Rectal smooth muscle tissue (tissue), 1 donor: Measurements from ENCODE around the gene LRMDA.

Experiments
- H3K27ac ChIP-seq: one replicate; pipeline ENCODE4 v1.7.0; 2013; ENCODE audit warnings: low read depth, low read length, inconsistent platforms
- H3K27me3 ChIP-seq: one replicate; pipeline ENCODE4 v1.7.0; 2013; ENCODE audit warnings: low read length; ENCODE audit not compliant: control insufficient read depth, insufficient read depth
- H3K36me3 ChIP-seq: one replicate; pipeline ENCODE4 v1.7.0; 2013; ENCODE audit warnings: low read length; ENCODE audit not compliant: control insufficient read depth, insufficient read depth
- H3K4me1 ChIP-seq: one replicate; pipeline ENCODE4 v1.7.0; 2013; ENCODE audit warnings: low read length; ENCODE audit not compliant: control insufficient read depth, insufficient read depth
- H3K4me3 ChIP-seq: one replicate; pipeline ENCODE4 v1.7.0; 2013; ENCODE audit warnings: low read length
- H3K9ac ChIP-seq: one replicate; pipeline ENCODE4 v1.7.0; 2013; ENCODE audit warnings: low read length

Gene LRMDA

GRCh38 chr10:75716506-75716905 lies 285.1 kb downstream of the LRMDA start:
- Histone ChIP-seq H3K27me3 (no peaks in the 10 kb centered on the region), H3K4me3 (no peak overlapping the region), H3K4me1 (no peaks in the 10 kb centered on the region), H3K27ac (no peak overlapping the region), H3K9ac (no peak overlapping the region), H3K36me3 (no peaks in the 10 kb centered on the region)

DNA sequence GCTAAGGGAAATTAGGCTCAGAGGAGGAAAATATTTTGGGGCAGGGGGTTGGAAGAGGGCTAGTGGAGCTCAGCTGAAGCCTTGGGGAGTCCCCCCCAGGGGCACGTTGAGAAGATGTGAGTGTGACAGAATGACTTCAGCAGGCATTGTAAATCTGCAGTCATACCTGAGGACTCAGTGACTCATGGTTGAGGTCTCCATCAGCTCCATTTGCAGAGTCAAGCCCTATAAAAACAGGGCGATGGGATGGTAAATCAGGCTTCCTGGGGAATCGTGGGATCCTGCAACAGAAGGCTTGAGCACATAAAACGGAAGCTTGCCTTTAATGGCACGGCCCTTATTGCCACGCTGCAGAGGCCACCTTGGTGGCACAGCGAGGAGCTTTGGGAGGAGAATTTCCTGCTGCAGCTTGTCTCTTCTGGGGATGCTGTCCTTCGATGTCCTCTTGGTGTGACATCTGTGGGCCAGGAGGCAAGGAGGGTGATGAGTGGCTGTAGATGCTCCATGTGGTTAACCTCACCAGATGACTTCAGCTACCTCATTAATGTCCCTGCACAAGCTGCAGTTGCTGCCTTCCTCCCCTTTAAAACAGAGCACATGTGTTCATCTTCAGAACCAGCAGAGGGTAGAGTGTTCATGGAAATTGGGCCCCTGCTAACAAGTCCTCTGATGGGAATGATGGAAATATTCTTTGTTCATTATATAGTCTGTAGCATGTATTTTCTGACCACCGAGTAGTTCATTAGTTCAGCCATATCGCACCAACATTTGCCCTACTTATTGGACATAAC lies 285.9 kb downstream of the LRMDA start:
- no peak overlapping the region for H3K4me3 ChIP-seq

GRCh38 chr10:75718991-75719390 lies 287.6 kb downstream of the LRMDA start:
- H3K4me1 ChIP-seq, result no peaks in the 10 kb centered on the region
- no peaks in the 10 kb centered on the region for H3K27me3 ChIP-seq
- H3K9ac ChIP-seq, result no peak overlapping the region
- no peak overlapping the region for H3K27ac ChIP-seq
- no peak overlapping the region for H3K4me3 ChIP-seq
- H3K36me3 ChIP-seq, result no peaks in the 10 kb centered on the region

More for the DNA sequence above, 285.9 kb downstream of the LRMDA start:
- no peak overlapping the region for H3K9ac ChIP-seq
- no peaks in the 10 kb centered on the region for H3K27me3 ChIP-seq
- H3K36me3 ChIP-seq, result no peaks in the 10 kb centered on the region
- H3K4me1 ChIP-seq, result no peaks in the 10 kb centered on the region
- H3K27ac ChIP-seq, result no peak overlapping the region

GRCh38 chr10:75720157-75720556 lies 288.7 kb downstream of the LRMDA start:
- no peaks in the 10 kb centered on the region for H3K27me3 ChIP-seq
- H3K4me1 ChIP-seq, result no peaks in the 10 kb centered on the region
- no peak overlapping the region for H3K4me3 ChIP-seq
- H3K36me3 ChIP-seq, result no peaks in the 10 kb centered on the region
- H3K27ac ChIP-seq, result no peak overlapping the region
- H3K9ac ChIP-seq, result no peak overlapping the region

DNA sequence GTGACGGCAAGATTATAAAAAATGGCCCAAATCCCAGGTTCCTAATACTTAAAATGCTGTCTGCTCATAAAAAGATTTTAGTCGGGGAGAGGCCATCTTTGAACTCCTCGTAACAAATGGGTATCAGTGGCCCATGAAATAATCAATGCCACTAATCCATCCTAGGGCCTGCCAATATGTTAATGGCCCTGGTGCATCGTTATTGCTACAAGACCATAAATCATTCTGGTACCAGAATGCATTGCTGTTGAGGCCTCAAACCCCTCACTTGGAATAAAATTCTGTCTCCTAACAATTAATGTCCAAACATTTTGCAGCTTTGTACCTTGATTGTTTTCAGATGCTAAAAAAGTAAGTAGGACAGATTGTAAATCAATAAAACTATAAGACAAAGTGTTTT lies 290.6 kb downstream of the LRMDA start:
- H3K4me1 ChIP-seq, result no peaks in the 10 kb centered on the region
- H3K27ac ChIP-seq, result no peak overlapping the region
- H3K9ac ChIP-seq, result no peak overlapping the region
- no peak overlapping the region for H3K4me3 ChIP-seq
- H3K27me3 ChIP-seq, result no peaks in the 10 kb centered on the region
- H3K36me3 ChIP-seq, result no peaks in the 10 kb centered on the region

GRCh38 chr10:75722609-75723008 lies 291.2 kb downstream of the LRMDA start:
- Histone ChIP-seq H3K36me3 (no peaks in the 10 kb centered on the region), H3K27ac (no peak overlapping the region), H3K4me3 (no peak overlapping the region), H3K9ac (no peak overlapping the region), H3K27me3 (no peaks in the 10 kb centered on the region), H3K4me1 (no peaks in the 10 kb centered on the region)

DNA sequence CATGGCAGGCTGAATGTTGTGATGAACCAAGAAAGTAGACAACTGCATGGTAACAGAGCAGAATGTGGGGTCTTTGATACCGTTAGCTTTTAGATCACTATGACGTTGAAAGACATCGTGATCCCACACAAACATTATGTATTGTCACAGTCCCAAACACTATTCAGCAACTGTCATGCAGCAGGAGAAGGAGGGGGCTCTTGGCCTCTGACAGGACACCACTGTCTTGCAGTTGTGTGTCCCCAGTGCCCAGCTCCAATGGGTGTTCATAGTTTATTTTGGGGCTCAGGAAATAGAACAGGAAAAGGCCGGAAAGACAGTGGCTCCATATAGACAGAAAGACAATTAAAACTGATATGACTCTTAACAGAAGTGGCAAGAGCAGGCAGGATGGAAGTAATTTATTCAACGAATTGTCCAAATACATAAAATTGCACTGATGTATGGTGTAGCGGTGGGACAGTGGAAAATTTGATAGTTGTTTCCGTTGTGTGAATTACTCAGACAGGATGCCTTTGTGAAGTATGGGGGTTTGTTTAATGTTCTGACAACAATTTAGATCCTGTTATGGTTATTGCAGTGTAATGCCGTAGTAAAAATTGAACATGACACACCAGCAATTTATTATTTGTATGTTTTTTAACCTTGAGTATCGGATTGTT lies 292.0 kb downstream of the LRMDA start:
- no peak overlapping the region for H3K27ac ChIP-seq
- no peaks in the 10 kb centered on the region for H3K4me1 ChIP-seq
- no peak overlapping the region for H3K4me3 ChIP-seq
- no peaks in the 10 kb centered on the region for H3K27me3 ChIP-seq
- no peaks in the 10 kb centered on the region for H3K36me3 ChIP-seq
- no peak overlapping the region for H3K9ac ChIP-seq

- H3K9ac ChIP-seq, result no peak overlapping the region
- no peak overlapping the region for H3K4me3 ChIP-seq
- H3K4me1 ChIP-seq, result no peaks in the 10 kb centered on the region
- H3K27ac ChIP-seq, result no peak overlapping the region
- H3K36me3 ChIP-seq, result no peaks in the 10 kb centered on the region
- no peaks in the 10 kb centered on the region for H3K27me3 ChIP-seq
Observed at GRCh38 chr10:75724047-75724446, 292.6 kb downstream of the LRMDA start.

DNA sequence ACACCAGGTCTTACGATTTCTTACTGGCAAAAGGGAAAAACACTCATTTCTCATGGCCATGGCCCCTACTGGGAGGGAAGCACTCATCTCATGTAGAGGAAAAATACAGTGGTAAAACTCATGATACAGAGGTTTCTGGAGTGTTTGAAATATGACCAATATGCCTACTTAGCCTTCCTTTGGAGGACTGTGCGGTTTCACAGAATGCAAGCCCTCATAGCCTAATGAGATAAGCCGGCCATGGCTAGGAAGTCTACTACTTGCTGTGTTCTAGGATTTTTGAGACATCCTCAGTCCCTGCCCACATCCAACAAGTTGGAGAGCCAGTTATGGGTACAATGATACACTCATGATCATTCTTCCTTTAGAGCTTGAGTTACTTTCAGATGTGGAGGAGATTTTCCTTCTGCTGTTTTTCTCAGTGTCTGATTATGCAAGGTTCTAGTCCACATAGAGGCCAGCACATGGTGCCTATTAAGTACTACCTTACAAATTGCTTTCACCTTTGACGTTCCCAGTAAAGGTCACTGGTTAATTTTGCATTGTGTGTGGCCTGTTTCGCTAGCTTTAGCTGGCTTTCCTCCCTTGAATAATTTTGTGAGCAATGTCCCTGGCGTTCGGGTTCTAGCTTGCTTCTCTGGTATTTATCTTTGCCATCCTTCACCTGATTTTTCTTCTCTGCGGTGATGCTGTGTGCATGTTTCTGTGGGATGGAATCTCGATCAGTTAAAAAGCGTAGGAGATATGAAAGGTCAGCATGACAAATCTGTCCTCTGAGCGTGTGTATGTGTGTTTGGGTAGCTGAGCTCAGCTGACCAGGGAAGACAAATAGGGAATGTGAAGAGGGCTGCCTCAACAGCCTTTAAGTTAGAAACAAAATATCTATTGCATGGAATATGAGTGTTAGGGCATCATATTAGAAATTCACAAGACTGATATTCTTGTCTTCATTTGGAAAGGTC lies 295.4 kb downstream of the LRMDA start:
- no peaks in the 10 kb centered on the region for H3K27me3 ChIP-seq

DNA sequence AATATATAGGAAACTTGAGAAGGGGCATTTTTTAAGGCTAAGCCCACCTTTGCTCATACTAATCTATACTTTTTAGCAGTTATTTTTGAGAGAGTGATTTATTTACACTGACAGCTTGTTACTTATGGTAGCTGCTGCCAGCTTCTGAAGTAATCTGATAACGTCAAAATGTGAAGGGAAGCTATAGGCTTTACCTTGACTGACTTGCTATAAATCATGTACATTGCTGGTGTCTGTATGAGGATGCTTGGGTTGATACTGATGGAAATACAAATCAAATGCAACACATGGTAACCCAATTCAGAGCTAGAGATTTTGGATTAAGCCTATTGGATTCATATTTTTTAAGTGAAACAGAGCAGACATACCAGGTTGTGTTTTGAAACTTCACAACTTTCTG lies 299.4 kb downstream of the LRMDA start:
- Histone ChIP-seq H3K4me3 (no peak overlapping the region), H3K27me3 (no peaks in the 10 kb centered on the region), H3K36me3 (no peaks in the 10 kb centered on the region), H3K27ac (no peak overlapping the region), H3K9ac (no peak overlapping the region), H3K4me1 (no peaks in the 10 kb centered on the region)

More for the DNA sequence above, 295.4 kb downstream of the LRMDA start:
- Histone ChIP-seq H3K4me3 (no peak overlapping the region), H3K4me1 (no peaks in the 10 kb centered on the region), H3K27ac (no peak overlapping the region), H3K9ac (no peak overlapping the region), H3K36me3 (no peaks in the 10 kb centered on the region)

- Histone ChIP-seq H3K4me3 (no peak overlapping the region), H3K4me1 (no peaks in the 10 kb centered on the region), H3K9ac (no peak overlapping the region), H3K27me3 (no peaks in the 10 kb centered on the region), H3K36me3 (no peaks in the 10 kb centered on the region), H3K27ac (no peak overlapping the region)
Observed at GRCh38 chr10:75733135-75733890, 301.9 kb downstream of the LRMDA start.
